A549 (cell line): ENCODE results near the gene GRIN2C. TPM values are rescaled to one million over a fixed set of nuclear protein-coding genes. Genes with fewer than 3 reads are reported as not detected.

ENCODE experiments used
- ATAC-seq, 2 experiments: fragments of 200-7000 bp in 1 of 2; fragments of >200 bp in 1 of 2; cut with Nextera tagmentation in 1 of 2; cut with Tn5 transposase in 1 of 2; 3 replicates each; pipeline versions ENCODE4 v1.8.0 to v1.9.1; 2018 to 2020; ENCODE audit warnings: mild to moderate bottlenecking in 1 of 2, moderate library complexity in 1 of 2
- CTCF ChIA-PET: fragments of 300-600 bp; sonication (Branson Sonifier 250); formaldehyde crosslinking; extraction: SDS; loops from one replicate; lab custom pipeline; 2021; ENCODE audit warnings: antibody characterized with exemption, inconsistent platforms; lab: Yijun Ruan, JAX
- POLR2A ChIA-PET: fragments of 350-600 bp; formaldehyde crosslinking; extraction: SDS; loops from one replicate; lab custom pipeline; 2021; ENCODE audit warnings: antibody characterized with exemption, inconsistent platforms; lab: Yijun Ruan, JAX
- DNase-seq, 2 experiments: peaks; one replicate each; pipeline versions ENCODE4 v3.0.0 to v3.0.0-alpha.2; 2011 to 2016; ENCODE audit warnings: low read depth in 1 of 2, low spot score in 1 of 2
- FAIRE-seq: peaks from 2 replicates; lab custom pipeline; 2011; peaks lifted over from hg19 to GRCh38; lab: Jason Lieb, UNC
- H3K27ac ChIP-seq, 2 experiments: fragments of >200 bp; sonication (Bioruptor Twin); formaldehyde crosslinking; 3 replicates each; pipeline ENCODE4 v1.5.1; 2016 to 2017
- H3K4me1 ChIP-seq: fragments of >200 bp; sonication (Bioruptor Twin); formaldehyde crosslinking; 3 replicates; pipeline ENCODE4 v1.6.1; 2016
- H3K4me2 ChIP-seq: fragments of >200 bp; sonication (Bioruptor Twin); formaldehyde crosslinking; 3 replicates; pipeline ENCODE4 v1.6.1; 2016
- H3K4me3 ChIP-seq: fragments of >200 bp; sonication (Bioruptor Twin); formaldehyde crosslinking; 3 replicates; pipeline ENCODE4 v1.5.1; 2016
- H3K9me3 ChIP-seq: fragments of >200 bp; sonication (Bioruptor Twin); formaldehyde crosslinking; 3 replicates; pipeline ENCODE4 v1.6.1; 2016
- BHLHE40 ChIP-seq: IDR thresholded peaks from 2 replicates; pipeline ENCODE4 v1.6.1; 2012; ENCODE audit warnings: low read depth, low read length, inconsistent platforms
- CBX2 ChIP-seq: fragments of 200-600 bp; sonication (generic); IDR thresholded peaks from 2 replicates; pipeline ENCODE4 v1.6.1; 2016; ENCODE audit warnings: low read depth, mild to moderate bottlenecking, borderline replicate concordance
- CBX8 ChIP-seq: fragments of 200-600 bp; sonication (generic); IDR thresholded peaks from 2 replicates; pipeline ENCODE4 v1.6.1; 2016
- CHD4 ChIP-seq: fragments of 200-600 bp; sonication (generic); IDR thresholded peaks from 2 replicates; pipeline ENCODE4 v1.6.1; 2016; ENCODE audit warnings: antibody characterized with exemption, mild to moderate bottlenecking, borderline replicate concordance
- EHF ChIP-seq: fragments of 250-450 bp; sonication (Bioruptor Pico); IDR thresholded peaks from 2 replicates; pipeline ENCODE4 v1.5.0; 2020; ENCODE audit warnings: mild to moderate bottlenecking
- EHMT2 ChIP-seq: fragments of 200-600 bp; sonication (generic); IDR thresholded peaks from 2 replicates; pipeline ENCODE4 v1.6.1; 2016; ENCODE audit warnings: antibody characterized with exemption, low read depth, mild to moderate bottlenecking, moderate library complexity
- EP300 ChIP-seq, 2 experiments: fragments of >200 bp; sonication (Bioruptor Twin); formaldehyde crosslinking; IDR thresholded peaks; 2 replicates in 1 of 2; 3 replicates in 1 of 2; pipeline ENCODE4 v1.6.1; 2016 to 2017
- ESRRA ChIP-seq: fragments of 150-350 bp; IDR thresholded peaks from 2 replicates; pipeline ENCODE4 v1.6.1; 2014; ENCODE audit warnings: mild to moderate bottlenecking, low read length, borderline replicate concordance
- FOSB ChIP-seq: fragments of 250-450 bp; sonication (Bioruptor Pico); IDR thresholded peaks from 2 replicates; pipeline ENCODE4 v1.5.0; 2020; ENCODE audit warnings: mild to moderate bottlenecking, moderate library complexity
- FOSL2 ChIP-seq, 2 experiments: fragments of 450-650 bp in 1 of 2; fragments of >200 bp in 1 of 2; sonication (Bioruptor Twin) in 1 of 2; formaldehyde crosslinking; IDR thresholded peaks; 2 replicates each; pipeline versions ENCODE4 v1.5.0 to v1.6.1; 2016 to 2020; ENCODE audit warnings: mild to moderate bottlenecking in 1 of 2, moderate library complexity in 1 of 2
- HDAC2 ChIP-seq: fragments of 200-600 bp; sonication (generic); IDR thresholded peaks from 2 replicates; pipeline ENCODE4 v1.6.1; 2016
- HEYL ChIP-seq: fragments of 250-450 bp; sonication (Bioruptor Pico); IDR thresholded peaks from 2 replicates; pipeline ENCODE4 v1.8.0; 2021; ENCODE audit warnings: mild to moderate bottlenecking, moderate library complexity
- HOXB5 ChIP-seq: fragments of 250-450 bp; sonication (Bioruptor Pico); IDR thresholded peaks from 2 replicates; pipeline ENCODE4 v1.5.0; 2020; ENCODE audit warnings: mild to moderate bottlenecking, moderate library complexity
- JUNB ChIP-seq: fragments of >200 bp; sonication (Bioruptor Twin); formaldehyde crosslinking; IDR thresholded peaks from 2 replicates; pipeline ENCODE4 v1.6.1; 2016
- KDM1A ChIP-seq: fragments of 200-600 bp; sonication (generic); IDR thresholded peaks from 2 replicates; pipeline ENCODE4 v1.6.1; 2016; ENCODE audit warnings: low read depth, mild to moderate bottlenecking
- KDM5A ChIP-seq: fragments of 200-600 bp; sonication (generic); IDR thresholded peaks from 2 replicates; pipeline ENCODE4 v1.6.1; 2016; ENCODE audit warnings: antibody characterized with exemption, mild to moderate bottlenecking
- NFE2L2 ChIP-seq: fragments of 150-350 bp; conservative IDR thresholded peaks from 2 replicates; pipeline ENCODE4 v1.6.1; 2014; ENCODE audit warnings: low read length
- NPAS2 ChIP-seq: fragments of 250-450 bp; sonication (Bioruptor Pico); IDR thresholded peaks from 2 replicates; pipeline ENCODE4 v1.8.0; 2022; ENCODE audit warnings: mild to moderate bottlenecking, moderate library complexity, borderline replicate concordance
- POLR2A ChIP-seq: IDR thresholded peaks from 2 replicates; pipeline ENCODE4 v1.6.1; 2012; ENCODE audit warnings: mild to moderate bottlenecking, low read length
- RAD21 ChIP-seq, 2 experiments: fragments of >200 bp in 1 of 2; sonication (Bioruptor Twin) in 1 of 2; formaldehyde crosslinking in 1 of 2; IDR thresholded peaks in 1 of 2; conservative IDR thresholded peaks in 1 of 2; 2 replicates in 1 of 2; 3 replicates in 1 of 2; pipeline ENCODE4 v1.6.1; 2012 to 2018; ENCODE audit warnings: inconsistent platforms in 1 of 2
- TFCP2L1 ChIP-seq: fragments of 250-450 bp; sonication (Bioruptor Pico); IDR thresholded peaks from 2 replicates; pipeline ENCODE4 v1.5.0; 2021; ENCODE audit warnings: mild to moderate bottlenecking
- ZFP36 ChIP-seq: fragments of 450-650 bp; IDR thresholded peaks from 2 replicates; pipeline ENCODE4 v1.6.1; 2014; ENCODE audit warnings: borderline replicate concordance; ENCODE audit not compliant: partially characterized antibody
- ZNF302 ChIP-seq: fragments of 250-450 bp; sonication (Bioruptor Pico); IDR thresholded peaks from 2 replicates; pipeline ENCODE4 v1.9.0; 2021; ENCODE audit warnings: inconsistent platforms, mild to moderate bottlenecking, moderate library complexity
- ZSCAN20 ChIP-seq: fragments of 250-450 bp; sonication (Bioruptor Pico); IDR thresholded peaks from 2 replicates; pipeline ENCODE4 v1.8.0; 2022; ENCODE audit warnings: mild to moderate bottlenecking, moderate library complexity
- WGBS: methylation state at CpG from one replicate; pipeline ENCODE4 v1.1.6; 2017; ENCODE audit errors: missing lambda C conversion rate; 5-methylcytosine and 5-hydroxymethylcytosine counted together
- polyA plus RNA-seq, 4 experiments: library from polyadenylated mRNA; depleted of rRNA in 3 of 4; stranded (reverse); fragments of >200 nt; fragmentation: RNase III in 1 of 4; extraction: RNeasy Plus Mini Kit Qiagen cat#74134 plus additional on column Dnase treatment in 1 of 4; gene quantifications; 2 replicates in 3 of 4; 3 replicates in 1 of 4; pipeline ENCODE4 v1.2.3, GENCODE V29; 2011 to 2017
- TF ChIP-seq, protein P1 (sequence below): fragments of >200 bp; sonication (Bioruptor Twin); formaldehyde crosslinking; IDR thresholded peaks from 3 replicates; pipeline ENCODE4 v1.6.1; 2016
- TF ChIP-seq, protein P2 (sequence below): fragments of >200 bp; sonication (Bioruptor Twin); formaldehyde crosslinking; IDR thresholded peaks from 2 replicates; pipeline ENCODE4 v1.6.1; 2016
- TF ChIP-seq, protein P3 (sequence below): fragments of 200-600 bp; sonication (generic); IDR thresholded peaks from 2 replicates; pipeline ENCODE4 v1.6.1; 2016; ENCODE audit warnings: antibody characterized with exemption, mild to moderate bottlenecking, moderate library complexity
- TF ChIP-seq, protein P4 (sequence below): fragments of >200 bp; sonication (Bioruptor Twin); formaldehyde crosslinking; IDR thresholded peaks from 3 replicates; pipeline ENCODE4 v1.5.1; 2016

Gene GRIN2C
- polyA plus RNA-seq, 2 of the 4 experiments (the other 2 are of a cell fraction) = 0.17 to 0.28 TPM

DNA sequence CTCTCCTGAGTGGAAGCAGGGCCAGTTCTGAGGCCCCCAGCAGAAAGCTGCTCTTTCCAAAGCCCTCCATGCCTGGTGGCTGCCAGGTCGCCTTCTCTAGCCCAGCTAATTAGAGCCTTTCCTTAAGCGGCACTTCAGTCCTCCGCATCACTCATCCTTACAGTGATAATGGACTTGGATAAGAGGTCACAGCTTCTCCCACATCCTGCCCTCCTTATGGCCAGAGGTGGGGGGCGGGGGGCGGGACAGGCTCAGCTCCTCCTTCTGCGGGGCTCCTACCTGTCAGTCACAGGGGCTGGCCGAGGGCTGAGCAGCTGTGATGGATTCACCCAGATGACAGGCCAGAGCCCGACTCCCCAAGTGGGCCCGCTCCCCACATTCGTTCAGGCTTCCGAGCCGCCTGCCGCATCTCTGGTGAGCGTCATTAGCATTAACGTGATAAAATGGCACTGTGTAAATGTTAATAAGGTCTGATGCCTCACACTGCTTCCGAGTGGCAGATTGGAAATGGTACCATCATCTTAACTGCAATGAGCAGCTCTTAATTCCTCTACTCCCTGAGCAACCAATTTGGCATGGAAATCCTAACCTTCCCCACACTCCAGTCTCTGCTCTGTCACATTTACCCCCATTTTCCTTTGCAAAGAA, 41.3 kb downstream of the GRIN2C start:
- Histone ChIP-seq H3K4me3 (no peak overlapping the region), H3K27ac (no peak overlapping the region), H3K4me1 (no peaks in the 10 kb centered on the region), H3K9me3 (no peaks in the 10 kb centered on the region), H3K4me2 (no peak overlapping the region)
- TF ChIP-seq, protein P1, sequence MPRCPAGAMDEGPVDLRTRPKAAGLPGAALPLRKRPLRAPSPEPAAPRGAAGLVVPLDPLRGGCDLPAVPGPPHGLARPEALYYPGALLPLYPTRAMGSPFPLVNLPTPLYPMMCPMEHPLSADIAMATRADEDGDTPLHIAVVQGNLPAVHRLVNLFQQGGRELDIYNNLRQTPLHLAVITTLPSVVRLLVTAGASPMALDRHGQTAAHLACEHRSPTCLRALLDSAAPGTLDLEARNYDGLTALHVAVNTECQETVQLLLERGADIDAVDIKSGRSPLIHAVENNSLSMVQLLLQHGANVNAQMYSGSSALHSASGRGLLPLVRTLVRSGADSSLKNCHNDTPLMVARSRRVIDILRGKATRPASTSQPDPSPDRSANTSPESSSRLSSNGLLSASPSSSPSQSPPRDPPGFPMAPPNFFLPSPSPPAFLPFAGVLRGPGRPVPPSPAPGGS = no peak
- TF ChIP-seq ZNF302 (CRISPR knock-in tag) = no peak
- no peak for TF ChIP-seq KDM5A
- TF ChIP-seq ZSCAN20 = no peak
- no peak for TF ChIP-seq FOSB (CRISPR knock-in tag)
- TF ChIP-seq ZFP36 = no peak
- TF ChIP-seq HEYL = no peak
- TF ChIP-seq JUNB = no peak
- no peak for TF ChIP-seq HOXB5 (CRISPR knock-in tag)
- TF ChIP-seq ESRRA = no peak
- TF ChIP-seq EHMT2 = no peak
- TF ChIP-seq TFCP2L1 (CRISPR knock-in tag) = no peak
- no peak for TF ChIP-seq BHLHE40
- TF ChIP-seq HDAC2 = no peak
- TF ChIP-seq, protein P2, sequence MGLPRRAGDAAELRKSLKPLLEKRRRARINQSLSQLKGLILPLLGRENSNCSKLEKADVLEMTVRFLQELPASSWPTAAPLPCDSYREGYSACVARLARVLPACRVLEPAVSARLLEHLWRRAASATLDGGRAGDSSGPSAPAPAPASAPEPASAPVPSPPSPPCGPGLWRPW = no peak
- TF ChIP-seq, protein P3, sequence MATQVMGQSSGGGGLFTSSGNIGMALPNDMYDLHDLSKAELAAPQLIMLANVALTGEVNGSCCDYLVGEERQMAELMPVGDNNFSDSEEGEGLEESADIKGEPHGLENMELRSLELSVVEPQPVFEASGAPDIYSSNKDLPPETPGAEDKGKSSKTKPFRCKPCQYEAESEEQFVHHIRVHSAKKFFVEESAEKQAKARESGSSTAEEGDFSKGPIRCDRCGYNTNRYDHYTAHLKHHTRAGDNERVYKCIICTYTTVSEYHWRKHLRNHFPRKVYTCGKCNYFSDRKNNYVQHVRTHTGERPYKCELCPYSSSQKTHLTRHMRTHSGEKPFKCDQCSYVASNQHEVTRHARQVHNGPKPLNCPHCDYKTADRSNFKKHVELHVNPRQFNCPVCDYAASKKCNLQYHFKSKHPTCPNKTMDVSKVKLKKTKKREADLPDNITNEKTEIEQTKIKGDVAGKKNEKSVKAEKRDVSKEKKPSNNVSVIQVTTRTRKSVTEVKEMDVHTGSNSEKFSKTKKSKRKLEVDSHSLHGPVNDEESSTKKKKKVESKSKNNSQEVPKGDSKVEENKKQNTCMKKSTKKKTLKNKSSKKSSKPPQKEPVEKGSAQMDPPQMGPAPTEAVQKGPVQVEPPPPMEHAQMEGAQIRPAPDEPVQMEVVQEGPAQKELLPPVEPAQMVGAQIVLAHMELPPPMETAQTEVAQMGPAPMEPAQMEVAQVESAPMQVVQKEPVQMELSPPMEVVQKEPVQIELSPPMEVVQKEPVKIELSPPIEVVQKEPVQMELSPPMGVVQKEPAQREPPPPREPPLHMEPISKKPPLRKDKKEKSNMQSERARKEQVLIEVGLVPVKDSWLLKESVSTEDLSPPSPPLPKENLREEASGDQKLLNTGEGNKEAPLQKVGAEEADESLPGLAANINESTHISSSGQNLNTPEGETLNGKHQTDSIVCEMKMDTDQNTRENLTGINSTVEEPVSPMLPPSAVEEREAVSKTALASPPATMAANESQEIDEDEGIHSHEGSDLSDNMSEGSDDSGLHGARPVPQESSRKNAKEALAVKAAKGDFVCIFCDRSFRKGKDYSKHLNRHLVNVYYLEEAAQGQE = no peak
- TF ChIP-seq, protein P4, sequence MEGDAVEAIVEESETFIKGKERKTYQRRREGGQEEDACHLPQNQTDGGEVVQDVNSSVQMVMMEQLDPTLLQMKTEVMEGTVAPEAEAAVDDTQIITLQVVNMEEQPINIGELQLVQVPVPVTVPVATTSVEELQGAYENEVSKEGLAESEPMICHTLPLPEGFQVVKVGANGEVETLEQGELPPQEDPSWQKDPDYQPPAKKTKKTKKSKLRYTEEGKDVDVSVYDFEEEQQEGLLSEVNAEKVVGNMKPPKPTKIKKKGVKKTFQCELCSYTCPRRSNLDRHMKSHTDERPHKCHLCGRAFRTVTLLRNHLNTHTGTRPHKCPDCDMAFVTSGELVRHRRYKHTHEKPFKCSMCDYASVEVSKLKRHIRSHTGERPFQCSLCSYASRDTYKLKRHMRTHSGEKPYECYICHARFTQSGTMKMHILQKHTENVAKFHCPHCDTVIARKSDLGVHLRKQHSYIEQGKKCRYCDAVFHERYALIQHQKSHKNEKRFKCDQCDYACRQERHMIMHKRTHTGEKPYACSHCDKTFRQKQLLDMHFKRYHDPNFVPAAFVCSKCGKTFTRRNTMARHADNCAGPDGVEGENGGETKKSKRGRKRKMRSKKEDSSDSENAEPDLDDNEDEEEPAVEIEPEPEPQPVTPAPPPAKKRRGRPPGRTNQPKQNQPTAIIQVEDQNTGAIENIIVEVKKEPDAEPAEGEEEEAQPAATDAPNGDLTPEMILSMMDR = no peak
- TF ChIP-seq KDM1A = no peak
- no peak for TF ChIP-seq CHD4
- FAIRE-seq (no peak), ATAC-seq (no peak), DNase-seq (no peak)
- ChIA-PET CTCF (interaction anchor here (0.6 to 14.6 kb wide), 8 partner anchors 9 to 142 kb away, joined by 3 to 131 read pairs (median 4); no protein-coding TSS in a partner anchor), POLR2A (no interaction called here)
- 89% methylated on average over 16 of the region's 16 CpGs for WGBS

DNA sequence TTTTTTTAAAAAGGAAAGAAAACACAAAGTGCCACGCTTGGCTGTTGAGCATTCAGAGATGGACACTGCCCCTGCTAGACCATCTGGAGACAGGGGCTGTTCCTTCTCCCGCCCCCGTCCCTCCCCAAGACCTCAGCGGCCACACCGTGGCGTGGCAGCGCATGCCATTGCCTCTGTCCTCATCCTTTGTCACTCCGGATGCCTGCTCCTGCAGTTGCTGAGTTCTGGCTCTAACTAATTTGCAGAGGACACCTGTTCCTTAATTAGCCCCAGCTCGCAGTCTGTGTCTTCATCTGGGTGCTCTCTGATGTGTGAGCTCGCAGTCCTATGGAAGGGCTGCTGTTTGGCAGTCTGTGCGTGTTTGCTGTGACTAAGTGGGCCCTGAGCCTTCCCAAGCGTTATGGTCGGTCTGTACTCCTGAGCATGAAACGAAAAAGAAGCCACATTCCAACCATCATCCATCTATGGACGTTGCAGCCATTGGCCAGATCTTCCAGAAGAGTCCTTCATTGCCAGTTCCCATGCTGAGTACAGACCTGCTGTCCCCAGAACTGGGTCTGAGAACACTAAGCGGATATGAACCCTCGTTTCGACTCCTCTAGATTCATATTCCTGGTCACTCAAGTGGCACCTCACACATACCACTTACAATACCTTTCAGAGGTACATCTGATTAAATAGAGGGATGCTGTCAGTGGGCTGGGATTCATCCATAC, 42.6 kb downstream of the GRIN2C start:
- Histone ChIP-seq H3K4me3 (no peak overlapping the region), H3K4me1 (no peaks in the 10 kb centered on the region), H3K4me2 (no peak overlapping the region), H3K27ac (no peak overlapping the region), H3K9me3 (no peaks in the 10 kb centered on the region)
- CTCF ChIA-PET = interaction anchor here (0.7 to 14.5 kb wide), 6 partner anchors 10 to 144 kb away, joined by 3 to 199 read pairs (median 3); no protein-coding TSS in a partner anchor
- DNase-seq (no peak), ATAC-seq (no peak), FAIRE-seq (no peak)
- 79% methylated on average over 18 of the region's 18 CpGs for WGBS
- POLR2A ChIA-PET = no interaction called here
- TF ChIP-seq NPAS2 (no peak), EHF (CRISPR knock-in tag) (no peak), POLR2A (no peak), HEYL (no peak), ESRRA (no peak), FOSL2 (IDR thresholded peaks at IDR 0.05) (no peak), FOSL2 (CRISPR knock-in tag; IDR thresholded peaks at IDR 0.05) (no peak), NFE2L2 (no peak), KDM1A (no peak), TFCP2L1 (CRISPR knock-in tag) (no peak), CBX2 (no peak), EP300 (IDR thresholded peaks at IDR 0.05) (no peak), CBX8 (no peak), RAD21 (conservative IDR thresholded peaks at IDR 0.05 in 1 of 2, IDR thresholded peaks at IDR 0.05 in 1 of 2) (no peak)
- TF ChIP-seq, protein P4 = no peak
